GM23338 (cell line): ENCODE results near the gene PPFIA2. TPM values are rescaled to one million over a fixed set of nuclear protein-coding genes. Genes with fewer than 3 reads are reported as not detected.
"Not testable (repeated sequence)": the region's sequence is repeated elsewhere in the genome, so short reads cannot be mapped to it uniquely, and the experiment has no call there.

ENCODE experiments used
- ATAC-seq: fragments of 200-7000 bp; cut with Tn5 transposase; 3 replicates; pipeline ENCODE4 v1.9.1; 2020
- DNase-seq: peaks from one replicate; pipeline ENCODE4 v3.0.0-alpha.2; 2015; ENCODE audit warnings: low spot score
- H2AFZ ChIP-seq: fragments of 200-600 bp; sonication (generic); 2 replicates; pipeline ENCODE4 v1.8.0; 2016; ENCODE audit warnings: antibody characterized with exemption, mild to moderate bottlenecking, moderate library complexity
- H3F3A ChIP-seq: fragments of 200-600 bp; sonication (generic); replicated peaks from 2 replicates; pipeline ENCODE4 v1.8.0; 2017; ENCODE audit warnings: antibody characterized with exemption, mixed run types, low read depth
- H3K27ac ChIP-seq: fragments of 200-600 bp; sonication (generic); 2 replicates; pipeline ENCODE4 v1.6.1; 2016; ENCODE audit warnings: low read depth
- H3K27me3 ChIP-seq: fragments of 200-600 bp; sonication (generic); 2 replicates; pipeline ENCODE4 v1.8.0; 2016; ENCODE audit warnings: mild to moderate bottlenecking, mixed run types, moderate library complexity; ENCODE audit not compliant: insufficient read depth
- H3K36me3 ChIP-seq: fragments of 200-600 bp; sonication (generic); 2 replicates; pipeline ENCODE4 v1.8.0; 2016; ENCODE audit warnings: mild to moderate bottlenecking; ENCODE audit not compliant: insufficient read depth
- H3K4me1 ChIP-seq: fragments of 200-600 bp; sonication (generic); 2 replicates; pipeline ENCODE4 v1.8.0; 2016; ENCODE audit warnings: mild to moderate bottlenecking, moderate library complexity; ENCODE audit not compliant: insufficient read depth
- H3K4me2 ChIP-seq: fragments of 200-600 bp; sonication (generic); 2 replicates; pipeline ENCODE4 v1.7.1; 2017; ENCODE audit warnings: mixed run types
- H3K4me3 ChIP-seq: fragments of 200-600 bp; sonication (generic); 2 replicates; pipeline ENCODE4 v1.6.1; 2016; ENCODE audit warnings: mixed run types
- H3K79me2 ChIP-seq: fragments of 200-600 bp; sonication (generic); replicated peaks from 2 replicates; pipeline ENCODE4 v1.8.0; 2017; ENCODE audit warnings: mild to moderate bottlenecking; ENCODE audit not compliant: insufficient read depth
- H3K9me2 ChIP-seq: fragments of 200-600 bp; sonication (generic); 2 replicates; pipeline ENCODE4 v1.8.0; 2017; ENCODE audit not compliant: insufficient read depth
- H4K20me1 ChIP-seq: fragments of 200-600 bp; sonication (generic); replicated peaks from 2 replicates; pipeline ENCODE4 v1.8.0; 2017; ENCODE audit warnings: mild to moderate bottlenecking; ENCODE audit not compliant: insufficient read depth
- H3K27ac Mint-ChIP-seq: 2 replicates; pipeline ENCODE4 v1.8.0; 2020; ENCODE audit warnings: inconsistent platforms, mild to moderate bottlenecking, moderate library complexity, mixed read lengths
- H3K27me3 Mint-ChIP-seq: 3 replicates; pipeline ENCODE4 v1.8.0; 2022; ENCODE audit warnings: low read depth, mild to moderate bottlenecking, moderate library complexity, mixed read lengths, inconsistent platforms; ENCODE audit not compliant: insufficient read depth, poor library complexity
- H3K36me3 Mint-ChIP-seq: 3 replicates; pipeline ENCODE4 v1.8.0; 2021; ENCODE audit warnings: low read depth, mild to moderate bottlenecking, inconsistent platforms, moderate library complexity, mixed read lengths
- H3K4me1 Mint-ChIP-seq: 3 replicates; pipeline ENCODE4 v1.8.0; 2020; ENCODE audit warnings: mild to moderate bottlenecking, inconsistent platforms, mixed read lengths
- H3K4me3 Mint-ChIP-seq: 3 replicates; pipeline ENCODE4 v1.8.0; 2021; ENCODE audit warnings: moderate library complexity, mild to moderate bottlenecking, inconsistent platforms, mixed read lengths
- H3K9me3 Mint-ChIP-seq: 3 replicates; pipeline ENCODE4 v1.8.0; 2020; ENCODE audit warnings: moderate library complexity, mild to moderate bottlenecking, inconsistent platforms, mixed read lengths
- CREB1 ChIP-seq: fragments of 250-450 bp; sonication (Bioruptor Pico); IDR thresholded peaks from 2 replicates; pipeline ENCODE4 v1.5.0; 2020; ENCODE audit warnings: low read depth, mild to moderate bottlenecking, moderate library complexity
- STAT1 ChIP-seq: IDR thresholded peaks from one replicate; pipeline ENCODE4 v1.6.1; 2016; ENCODE audit warnings: antibody characterized with exemption; ENCODE audit not compliant: unreplicated experiment
- ZNF331 ChIP-seq: fragments of 250-450 bp; sonication (Bioruptor Pico); IDR thresholded peaks from 2 replicates; pipeline ENCODE4 v1.5.0; 2020; ENCODE audit warnings: low read depth, mild to moderate bottlenecking, moderate library complexity
- polyA plus RNA-seq: library from polyadenylated mRNA; unstranded; fragments of >200 nt; fragmentation: Nextera tagmentation; extraction: Ambion mirVana; gene quantifications from 2 replicates; pipeline ENCODE4 v1.2.1, GENCODE V29; 2016
- total RNA-seq: library from RNA; depleted of rRNA; stranded (reverse); fragments of >200 nt; shearing (Covaris generic); gene quantifications from 2 replicates; pipeline ENCODE4 v1.2.3, GENCODE V29; 2014
- TF ChIP-seq, protein P1 (sequence below): IDR thresholded peaks from 2 replicates; pipeline ENCODE4 v1.6.1; 2016; ENCODE audit warnings: antibody characterized with exemption
- TF ChIP-seq, protein P2 (sequence below), 2 experiments: fragments of 200-600 bp in 1 of 2; sonication (generic) in 1 of 2; conservative IDR thresholded peaks; 2 replicates each; pipeline versions ENCODE4 v1.5.1 to v1.6.1; 2016 to 2017; ENCODE audit warnings: antibody characterized with exemption in 2 of 2, low read depth in 2 of 2, mild to moderate bottlenecking in 2 of 2, moderate library complexity in 1 of 2
- TF ChIP-seq, protein P3 (sequence below): IDR thresholded peaks from one replicate; pipeline ENCODE4 v1.6.1; 2018; ENCODE audit warnings: antibody characterized with exemption; ENCODE audit not compliant: unreplicated experiment

Gene PPFIA2
- total and polyA plus RNA-seq, 2 experiments from 2014 or later = 5.4 to 7.2 TPM

DNA sequence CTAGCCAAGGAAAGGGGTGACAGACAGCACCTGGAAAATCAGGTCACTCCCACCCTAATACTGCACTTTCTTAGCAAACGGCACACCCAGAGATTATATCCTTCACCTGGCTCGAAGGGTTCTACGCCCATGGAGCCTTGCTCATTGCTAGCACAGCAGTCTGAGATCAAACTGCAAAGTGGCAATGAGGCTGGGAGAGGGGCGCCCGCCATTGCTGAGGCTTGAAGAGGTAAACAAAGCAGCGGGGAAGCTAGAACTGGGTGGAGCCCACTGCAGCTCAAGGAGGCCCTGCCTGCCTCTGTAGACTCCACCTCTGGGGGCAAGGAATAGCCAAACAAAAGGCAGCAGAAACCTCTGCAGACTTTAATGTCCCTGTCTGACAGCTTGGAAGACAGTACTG, 99.8 kb downstream of the PPFIA2 start:
- H3K4me1 ChIP-seq, H3K36me3 Mint-ChIP-seq, H3K9me2 ChIP-seq, H3K27ac Mint-ChIP-seq, H3K4me2 ChIP-seq, DNase-seq, H3K27me3 ChIP-seq, H3K9me3 Mint-ChIP-seq, ATAC-seq, H3K79me2 ChIP-seq, H4K20me1 ChIP-seq, H3K4me3 ChIP-seq, H2AFZ ChIP-seq, H3K4me1 Mint-ChIP-seq, H3K27me3 Mint-ChIP-seq, H3K4me3 Mint-ChIP-seq, H3F3A ChIP-seq, H3K27ac ChIP-seq, H3K36me3 ChIP-seq: not testable (repeated sequence)

DNA sequence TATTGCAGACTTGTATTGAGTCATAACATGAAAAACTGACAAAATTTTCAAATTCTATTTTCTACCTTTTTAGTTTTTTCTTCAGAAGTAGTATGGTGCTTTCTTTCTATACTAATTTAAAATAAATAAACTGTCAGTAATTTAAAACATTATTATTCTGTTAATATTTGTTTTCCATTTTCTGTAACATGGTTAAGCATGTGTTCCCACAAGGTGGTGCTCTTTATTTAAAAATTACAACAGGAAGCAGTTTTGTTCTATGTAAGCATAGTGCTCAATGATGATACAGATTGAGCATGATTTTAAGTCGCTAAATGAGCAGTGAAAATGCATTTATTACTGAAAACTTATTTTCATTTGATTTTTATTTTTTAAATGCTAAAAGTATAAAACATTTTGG, 114.6 kb downstream of the PPFIA2 start:
- Histone ChIP-seq H3K9me2 (no peaks in the 10 kb centered on the region), H3F3A (no peaks in the 10 kb centered on the region), H3K4me3 (no peak overlapping the region), H3K4me2 (no peak overlapping the region), H3K79me2 (no peaks in the 10 kb centered on the region), H2AFZ (no peak overlapping the region), H3K36me3 (no peaks in the 10 kb centered on the region), H3K27ac (no peak overlapping the region), H3K27me3 (no peaks in the 10 kb centered on the region), H3K4me1 (no peaks in the 10 kb centered on the region), H4K20me1 (no peaks in the 10 kb centered on the region)
- Mint-ChIP-seq H3K4me1 (no peaks in the 10 kb centered on the region), H3K36me3 (no peaks in the 10 kb centered on the region), H3K27ac (no peak overlapping the region), H3K4me3 (no peak overlapping the region), H3K9me3 (no peaks in the 10 kb centered on the region), H3K27me3 (no peaks in the 10 kb centered on the region)
- DNase-seq (peak; percentile 63), ATAC-seq (no peak)
- TF ChIP-seq, protein P1, sequence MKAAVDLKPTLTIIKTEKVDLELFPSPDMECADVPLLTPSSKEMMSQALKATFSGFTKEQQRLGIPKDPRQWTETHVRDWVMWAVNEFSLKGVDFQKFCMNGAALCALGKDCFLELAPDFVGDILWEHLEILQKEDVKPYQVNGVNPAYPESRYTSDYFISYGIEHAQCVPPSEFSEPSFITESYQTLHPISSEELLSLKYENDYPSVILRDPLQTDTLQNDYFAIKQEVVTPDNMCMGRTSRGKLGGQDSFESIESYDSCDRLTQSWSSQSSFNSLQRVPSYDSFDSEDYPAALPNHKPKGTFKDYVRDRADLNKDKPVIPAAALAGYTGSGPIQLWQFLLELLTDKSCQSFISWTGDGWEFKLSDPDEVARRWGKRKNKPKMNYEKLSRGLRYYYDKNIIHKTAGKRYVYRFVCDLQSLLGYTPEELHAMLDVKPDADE = no peak
- TF ChIP-seq, protein P2, sequence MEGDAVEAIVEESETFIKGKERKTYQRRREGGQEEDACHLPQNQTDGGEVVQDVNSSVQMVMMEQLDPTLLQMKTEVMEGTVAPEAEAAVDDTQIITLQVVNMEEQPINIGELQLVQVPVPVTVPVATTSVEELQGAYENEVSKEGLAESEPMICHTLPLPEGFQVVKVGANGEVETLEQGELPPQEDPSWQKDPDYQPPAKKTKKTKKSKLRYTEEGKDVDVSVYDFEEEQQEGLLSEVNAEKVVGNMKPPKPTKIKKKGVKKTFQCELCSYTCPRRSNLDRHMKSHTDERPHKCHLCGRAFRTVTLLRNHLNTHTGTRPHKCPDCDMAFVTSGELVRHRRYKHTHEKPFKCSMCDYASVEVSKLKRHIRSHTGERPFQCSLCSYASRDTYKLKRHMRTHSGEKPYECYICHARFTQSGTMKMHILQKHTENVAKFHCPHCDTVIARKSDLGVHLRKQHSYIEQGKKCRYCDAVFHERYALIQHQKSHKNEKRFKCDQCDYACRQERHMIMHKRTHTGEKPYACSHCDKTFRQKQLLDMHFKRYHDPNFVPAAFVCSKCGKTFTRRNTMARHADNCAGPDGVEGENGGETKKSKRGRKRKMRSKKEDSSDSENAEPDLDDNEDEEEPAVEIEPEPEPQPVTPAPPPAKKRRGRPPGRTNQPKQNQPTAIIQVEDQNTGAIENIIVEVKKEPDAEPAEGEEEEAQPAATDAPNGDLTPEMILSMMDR (conservative IDR thresholded peaks at IDR 0.05; ENCODE audit: low read depth in 2 of 2) = peak; percentile 65 to 76
- TF ChIP-seq STAT1 (no peak), ZNF331 (no peak)

DNA sequence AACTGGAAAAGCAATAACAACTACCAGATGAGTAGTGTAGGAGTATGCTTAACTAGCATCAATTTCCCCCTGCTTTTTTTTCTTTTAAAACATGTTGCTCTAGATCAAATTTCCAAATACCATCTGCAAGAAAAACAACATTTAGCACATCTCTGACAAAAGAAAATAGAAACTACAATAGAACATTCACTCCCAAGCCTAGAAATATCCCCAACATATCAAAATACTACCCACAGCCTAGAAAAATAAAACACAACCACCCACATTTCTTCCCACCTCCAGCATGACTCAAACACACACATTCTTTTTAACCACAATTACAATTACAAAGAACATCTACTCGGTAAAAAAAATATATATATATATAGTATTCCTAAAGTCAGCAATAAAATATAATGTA, 120.0 kb downstream of the PPFIA2 start:
- Mint-ChIP-seq H3K9me3 (no peaks in the 10 kb centered on the region; the same call in 2 of the 3 replicates), H3K4me3 (no peak overlapping the region), H3K36me3 (no peaks in the 10 kb centered on the region), H3K4me1 (no peaks in the 10 kb centered on the region), H3K27ac (no peak overlapping the region), H3K27me3 (no peaks in the 10 kb centered on the region)
- no peaks in the 10 kb centered on the region for H3K27me3 ChIP-seq
- no peaks in the 10 kb centered on the region for H3K36me3 ChIP-seq
- H4K20me1 ChIP-seq = no peaks in the 10 kb centered on the region
- no peaks in the 10 kb centered on the region for H3F3A ChIP-seq
- H3K27ac ChIP-seq = no peak overlapping the region
- DNase-seq (no peak), ATAC-seq (no peak)
- H3K4me3 ChIP-seq = no peak overlapping the region
- H3K4me2 ChIP-seq = no peak overlapping the region
- H3K4me1 ChIP-seq = no peaks in the 10 kb centered on the region
- H3K79me2 ChIP-seq = no peaks in the 10 kb centered on the region
- H2AFZ ChIP-seq = no peak overlapping the region
- no peaks in the 10 kb centered on the region for H3K9me2 ChIP-seq
- TF ChIP-seq, protein P3, sequence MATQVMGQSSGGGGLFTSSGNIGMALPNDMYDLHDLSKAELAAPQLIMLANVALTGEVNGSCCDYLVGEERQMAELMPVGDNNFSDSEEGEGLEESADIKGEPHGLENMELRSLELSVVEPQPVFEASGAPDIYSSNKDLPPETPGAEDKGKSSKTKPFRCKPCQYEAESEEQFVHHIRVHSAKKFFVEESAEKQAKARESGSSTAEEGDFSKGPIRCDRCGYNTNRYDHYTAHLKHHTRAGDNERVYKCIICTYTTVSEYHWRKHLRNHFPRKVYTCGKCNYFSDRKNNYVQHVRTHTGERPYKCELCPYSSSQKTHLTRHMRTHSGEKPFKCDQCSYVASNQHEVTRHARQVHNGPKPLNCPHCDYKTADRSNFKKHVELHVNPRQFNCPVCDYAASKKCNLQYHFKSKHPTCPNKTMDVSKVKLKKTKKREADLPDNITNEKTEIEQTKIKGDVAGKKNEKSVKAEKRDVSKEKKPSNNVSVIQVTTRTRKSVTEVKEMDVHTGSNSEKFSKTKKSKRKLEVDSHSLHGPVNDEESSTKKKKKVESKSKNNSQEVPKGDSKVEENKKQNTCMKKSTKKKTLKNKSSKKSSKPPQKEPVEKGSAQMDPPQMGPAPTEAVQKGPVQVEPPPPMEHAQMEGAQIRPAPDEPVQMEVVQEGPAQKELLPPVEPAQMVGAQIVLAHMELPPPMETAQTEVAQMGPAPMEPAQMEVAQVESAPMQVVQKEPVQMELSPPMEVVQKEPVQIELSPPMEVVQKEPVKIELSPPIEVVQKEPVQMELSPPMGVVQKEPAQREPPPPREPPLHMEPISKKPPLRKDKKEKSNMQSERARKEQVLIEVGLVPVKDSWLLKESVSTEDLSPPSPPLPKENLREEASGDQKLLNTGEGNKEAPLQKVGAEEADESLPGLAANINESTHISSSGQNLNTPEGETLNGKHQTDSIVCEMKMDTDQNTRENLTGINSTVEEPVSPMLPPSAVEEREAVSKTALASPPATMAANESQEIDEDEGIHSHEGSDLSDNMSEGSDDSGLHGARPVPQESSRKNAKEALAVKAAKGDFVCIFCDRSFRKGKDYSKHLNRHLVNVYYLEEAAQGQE = no peak
- TF ChIP-seq, protein P1 = no peak
- TF ChIP-seq CREB1 (CRISPR knock-in tag) = no peak
